HG03039 (cell line): ENCODE measurements around the gene HMGCL.
"Not testable (repeated sequence)": the region's sequence is repeated elsewhere in the genome, so short reads cannot be mapped to it uniquely, and the experiment has no call there.

Experiments used
- ATAC-seq: cut with Tn5 transposase; IDR thresholded peaks from one replicate; pipeline ENCODE4 v1.9.1; 2021; ENCODE audit warnings: mild to moderate bottlenecking, moderate library complexity; ENCODE audit not compliant: unreplicated experiment

Gene HMGCL

GRCh38 chr1:23825076-23825761 is at the start of gene HMGCL:
Gene HMGCL, minus strand, starts transcription at chr1:23825429. Its CDS starts 14 bp downstream, at chr1:23825415.
- ATAC-seq = peak; percentile 87

- no peak for ATAC-seq
These were observed 47.2 kb upstream of the HMGCL start for GRCh38 chr1:23872421-23872820.

- ATAC-seq = no peak
These were observed 43.8 kb upstream of the HMGCL start for GRCh38 chr1:23869051-23869450.

- ATAC-seq = no peak
These were observed 43.4 kb upstream of the HMGCL start for GRCh38 chr1:23868557-23869016.

GRCh38 chr1:23867895-23868556 is 42.8 kb upstream of the HMGCL start, which contains the start of gene FUCA1:
Gene FUCA1, minus strand, starts transcription at chr1:23868290. Its CDS starts 4 bp downstream, at chr1:23868286.
- peak; percentile 91 for ATAC-seq

- ATAC-seq = peak; percentile 22
These were observed 42.3 kb upstream of the HMGCL start for GRCh38 chr1:23867542-23867894.

- ATAC-seq = no peak
These were observed 40.3 kb upstream of the HMGCL start for GRCh38 chr1:23865543-23865930.

GRCh38 chr1:23864801-23865542 is 39.7 kb upstream of the HMGCL start:
- no peak for ATAC-seq

- no peak for ATAC-seq
These were observed 37.4 kb upstream of the HMGCL start for GRCh38 chr1:23862640-23863039.

GRCh38 chr1:23854568-23854967 is 29.3 kb upstream of the HMGCL start:
- no peak for ATAC-seq

GRCh38 chr1:23853124-23853523 is 27.9 kb upstream of the HMGCL start:
- ATAC-seq = not testable (repeated sequence)

GRCh38 chr1:23851406-23851805 is 26.2 kb upstream of the HMGCL start:
- not testable (repeated sequence) for ATAC-seq

GRCh38 chr1:23848673-23849616 is 23.7 kb upstream of the HMGCL start:
- ATAC-seq = no peak

GRCh38 chr1:23847482-23848095 is 22.4 kb upstream of the HMGCL start:
- ATAC-seq = not testable (repeated sequence)

GRCh38 chr1:23845163-23845562 is 19.9 kb upstream of the HMGCL start:
- no peak for ATAC-seq

GRCh38 chr1:23843644-23844043 is 18.4 kb upstream of the HMGCL start:
- ATAC-seq = no peak

- ATAC-seq = no peak
These were observed 13.2 kb upstream of the HMGCL start for GRCh38 chr1:23838401-23838866.

- no peak for ATAC-seq
These were observed 12.7 kb upstream of the HMGCL start for GRCh38 chr1:23837908-23838307.

GRCh38 chr1:23836037-23836436 is 10.8 kb upstream of the HMGCL start:
- ATAC-seq = no peak

GRCh38 chr1:23834156-23834555 is 8.9 kb upstream of the HMGCL start:
- not testable (repeated sequence) for ATAC-seq
